GM12874 (cell line): ENCODE data around the gene SEC11A.
A peak's percentile ranks its signal among the peaks of the same experiment; 100 is the strongest.

Experiments
- CTCF ChIP-seq: IDR thresholded peaks from 2 replicates; pipeline ENCODE4 v1.5.1; 2011; ENCODE audit warnings: low read depth, mild to moderate bottlenecking, control low read depth, low read length, moderate library complexity; ENCODE audit not compliant: insufficient read depth

Gene SEC11A

GRCh38 chr15:84661001-84661400 is 54.9 kb downstream of the SEC11A start:
- no peak for TF ChIP-seq CTCF

GRCh38 chr15:84659904-84660781 is 55.8 kb downstream of the SEC11A start:
- TF ChIP-seq CTCF = no peak

GRCh38 chr15:84658788-84659411 is 57.0 kb downstream of the SEC11A start:
- no peak for TF ChIP-seq CTCF

GRCh38 chr15:84658080-84658787 is 57.7 kb downstream of the SEC11A start, which contains the start of gene NMB:
Gene NMB (minus strand): TSS chr15:84658199. CDS start chr15:84658152, 47 bp downstream.
- TF ChIP-seq CTCF = peak; percentile 74

- no peak for TF ChIP-seq CTCF
These were observed 58.2 kb downstream of the SEC11A start for GRCh38 chr15:84657748-84658079.

- no peak for TF ChIP-seq CTCF
These were observed 59.0 kb downstream of the SEC11A start for GRCh38 chr15:84656972-84657371.
